Activated CD4-positive, alpha-beta T cell treated with anti-CD3 and anti-CD28 coated beads, Interleukin-2, amount 50 U/mL, for 48 hours (primary cell): ENCODE results near the gene KIAA1755.

Experiments
- DNase-seq, 2 experiments: peaks; one replicate each; pipeline ENCODE4 v3.0.0-alpha.2; 2020

KIAA1755 gene, protein sequence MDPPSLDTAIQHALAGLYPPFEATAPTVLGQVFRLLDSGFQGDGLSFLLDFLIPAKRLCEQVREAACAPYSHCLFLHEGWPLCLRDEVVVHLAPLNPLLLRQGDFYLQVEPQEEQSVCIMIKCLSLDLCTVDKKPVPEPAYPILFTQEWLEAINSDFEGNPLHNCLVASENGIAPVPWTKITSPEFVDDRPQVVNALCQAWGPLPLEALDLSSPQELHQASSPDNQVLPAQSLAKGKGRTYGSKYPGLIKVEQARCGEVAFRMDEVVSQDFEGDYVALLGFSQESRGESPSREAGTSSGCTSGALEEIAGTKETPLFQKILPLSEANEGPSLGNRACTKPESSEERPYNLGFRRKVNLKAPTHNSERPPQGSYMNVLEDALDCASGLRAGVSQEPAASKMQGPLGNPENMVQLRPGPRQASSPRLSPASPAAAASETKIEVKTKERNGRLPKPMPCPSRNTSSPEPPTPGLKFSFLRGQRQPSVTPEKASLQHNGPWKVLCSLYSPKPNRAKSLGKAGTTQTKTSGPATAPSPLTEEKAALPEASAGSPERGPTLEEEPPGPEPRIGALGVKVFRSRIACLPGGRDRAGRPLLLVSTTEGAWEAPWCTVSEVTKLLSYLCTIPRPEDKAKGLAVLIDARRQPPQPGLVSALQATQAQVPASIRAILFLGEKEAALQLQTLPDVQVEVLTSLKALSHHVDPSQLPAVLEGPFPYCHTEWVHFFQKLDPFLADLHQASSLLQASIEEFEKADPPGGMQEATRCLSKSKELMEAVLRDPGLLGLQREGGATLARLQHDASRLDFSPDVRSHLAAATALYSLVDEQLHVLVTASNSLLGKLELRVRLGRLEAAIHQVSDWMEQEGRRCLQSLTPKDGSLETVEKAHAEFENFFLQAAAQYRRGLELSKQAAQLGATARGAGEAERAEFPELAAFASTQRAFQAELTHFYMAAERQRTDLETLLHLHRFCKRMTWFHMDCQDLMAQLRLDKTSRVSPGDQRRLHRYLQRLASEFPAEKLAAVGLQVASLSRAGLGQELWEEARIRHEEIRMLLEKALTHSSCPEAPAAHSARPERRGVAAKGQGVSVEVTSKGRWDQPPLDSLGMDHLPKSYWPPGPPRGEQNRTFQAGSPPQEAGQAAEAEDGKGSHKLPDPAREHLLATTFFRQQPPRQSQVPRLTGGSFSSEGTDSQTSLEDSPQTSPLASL

GRCh38 chr20:38260378-38261053 is at the start of gene KIAA1755:
TSS of gene KIAA1755 (minus strand) at chr20:38260735. CDS start at chr20:38260500, 235 bp downstream.
- no peak for DNase-seq

DNA sequence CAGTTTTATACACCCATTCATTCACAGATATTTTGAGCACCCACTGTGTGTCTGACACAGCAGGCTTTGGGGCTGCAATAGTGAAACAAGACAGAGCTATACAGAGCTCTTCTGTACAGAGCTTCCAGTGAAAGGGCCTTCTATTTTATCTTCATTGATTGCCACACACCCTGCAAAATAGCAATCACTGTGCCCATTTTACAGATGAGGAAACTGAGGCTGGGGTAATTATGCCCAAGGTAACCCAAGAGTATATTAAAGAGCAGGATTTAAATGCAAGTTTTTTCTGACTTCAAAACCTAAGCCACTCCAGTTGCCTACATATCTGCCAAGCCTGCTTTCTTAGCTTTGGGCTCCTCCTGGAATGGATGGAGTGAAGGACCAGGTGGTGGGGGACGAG is 47.9 kb upstream of the KIAA1755 start:
- DNase-seq: no peak

GRCh38 chr20:38308047-38308438 is 47.5 kb upstream of the KIAA1755 start:
- DNase-seq: no peak

DNA sequence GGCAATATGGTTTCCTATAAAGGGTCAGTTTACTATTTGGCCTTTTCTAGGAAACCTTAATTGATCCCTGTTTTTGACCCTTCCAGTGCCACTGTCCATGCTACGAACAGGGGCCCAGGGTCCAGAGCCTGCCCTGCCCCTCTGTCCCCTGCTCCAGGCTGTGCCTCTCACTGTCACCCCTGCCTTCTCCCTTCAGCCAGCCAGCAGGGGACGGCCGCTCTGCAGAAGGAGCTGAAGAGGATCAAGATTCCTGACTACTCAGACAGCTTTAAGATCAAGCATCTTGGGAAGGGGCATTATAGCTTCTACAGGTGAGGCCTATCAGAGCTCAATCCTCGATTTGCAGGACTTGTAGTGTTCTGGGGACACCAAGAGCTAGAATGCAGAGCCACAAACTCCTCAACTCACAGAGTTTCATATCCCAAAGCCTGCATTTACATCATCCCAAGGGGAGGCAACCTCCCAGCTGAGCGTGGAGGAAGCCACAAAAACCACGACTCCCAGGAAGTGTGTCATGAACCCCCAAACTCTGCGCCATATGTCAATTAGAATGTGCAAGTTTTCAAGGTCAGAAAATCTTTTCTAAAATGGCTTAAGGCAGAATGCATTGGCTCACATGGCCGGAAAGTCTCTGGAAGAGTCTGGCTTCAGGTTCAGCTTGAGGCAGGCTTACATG is 47.0 kb upstream of the KIAA1755 start:
- DNase-seq: no peak

DNA sequence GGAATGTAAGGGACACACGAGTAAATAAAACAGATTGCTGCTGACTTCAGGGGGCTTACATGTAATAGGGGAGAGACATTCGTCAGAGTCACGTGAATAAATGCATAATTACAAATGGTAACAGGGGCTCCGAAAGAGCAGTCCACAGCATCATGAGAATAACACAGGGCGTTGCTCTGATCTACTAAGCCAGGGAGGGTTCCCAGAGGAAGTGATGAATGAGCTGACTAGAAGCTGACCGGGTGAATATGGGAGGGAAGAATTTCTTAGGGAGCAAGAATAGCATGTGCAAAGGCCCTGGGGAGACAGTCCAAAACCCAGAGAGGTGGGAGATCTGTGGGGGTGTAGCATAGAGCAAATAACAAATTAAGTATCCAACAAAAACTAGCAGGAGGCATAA is 45.8 kb upstream of the KIAA1755 start:
- DNase-seq: no peak

GRCh38 chr20:38305541-38305940 is 45.0 kb upstream of the KIAA1755 start:
- DNase-seq: no peak

GRCh38 chr20:38304845-38305447 is 44.4 kb upstream of the KIAA1755 start:
- peak; percentile 32 to 41 for DNase-seq

DNA sequence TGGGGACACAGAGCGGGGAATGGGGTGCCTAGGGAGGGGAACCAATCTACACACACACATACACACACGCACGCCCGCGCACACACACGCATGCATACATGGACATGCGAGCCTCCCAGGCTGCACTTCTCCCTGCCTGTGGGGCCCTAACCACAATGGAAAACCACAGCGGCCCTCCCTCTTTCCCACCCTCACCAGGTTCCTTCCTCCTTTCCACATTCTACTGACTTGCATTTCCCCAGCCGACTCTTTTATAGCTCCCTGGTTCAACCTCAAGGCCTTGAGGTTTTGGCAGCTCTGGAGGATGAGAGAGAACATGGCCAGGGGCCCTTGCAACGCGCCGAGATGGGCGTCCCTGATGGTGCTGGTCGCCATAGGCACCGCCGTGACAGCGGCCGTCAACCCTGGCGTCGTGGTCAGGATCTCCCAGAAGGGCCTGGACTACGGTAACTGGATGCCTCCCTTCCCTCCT is 43.4 kb upstream of the KIAA1755 start, which contains the start of gene BPI:
Gene BPI, plus strand, starts transcription at position 249 of the 472 bp plus-strand sequence. Its CDS starts 68 bp downstream, at position 317.
- DNase-seq: peak; percentile 7 to 20

DNA sequence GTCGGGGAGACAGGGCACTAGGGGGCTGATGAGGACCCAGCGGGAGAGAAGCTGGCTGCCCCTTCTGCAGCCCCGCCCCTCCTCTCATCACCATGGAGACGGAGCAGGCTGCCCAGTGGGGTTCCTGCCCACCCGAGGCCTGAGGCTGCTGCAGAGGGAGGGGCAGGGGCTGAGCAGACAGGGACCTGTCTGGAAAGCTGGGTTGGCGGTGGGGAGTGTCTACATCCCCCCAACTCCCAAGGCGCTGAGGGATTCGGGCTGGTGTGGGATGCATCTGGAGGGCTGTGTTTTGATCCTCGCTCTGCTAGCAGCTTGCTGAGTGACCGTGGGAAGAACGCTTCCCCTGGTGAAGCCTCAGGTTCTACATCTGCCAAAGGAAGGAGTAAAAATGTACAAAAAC is 42.3 kb upstream of the KIAA1755 start:
- no peak for DNase-seq

- DNase-seq: peak in 1 of 2 experiments; percentile 4
These were observed 40.8 kb upstream of the KIAA1755 start for GRCh38 chr20:38301309-38301708.

DNA sequence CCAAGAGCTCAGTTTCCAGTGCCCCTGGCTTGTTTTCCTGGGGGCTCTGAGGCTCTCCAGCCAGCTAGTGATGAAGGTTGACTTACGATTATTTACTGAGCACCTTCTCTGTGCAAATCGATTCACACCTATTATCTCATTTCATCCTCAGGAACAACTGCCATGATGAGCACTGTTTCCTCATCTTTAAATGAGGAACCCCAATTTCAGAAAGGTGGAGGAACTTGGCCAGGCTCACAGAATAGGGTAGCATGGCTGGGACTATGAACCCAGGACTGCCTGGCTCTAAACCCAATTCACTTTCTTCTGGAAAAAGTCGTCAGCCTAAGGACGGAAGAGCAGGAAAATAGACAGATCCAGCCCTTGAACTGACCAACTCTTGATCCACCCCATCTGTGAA is 39.9 kb upstream of the KIAA1755 start:
- no peak for DNase-seq

DNA sequence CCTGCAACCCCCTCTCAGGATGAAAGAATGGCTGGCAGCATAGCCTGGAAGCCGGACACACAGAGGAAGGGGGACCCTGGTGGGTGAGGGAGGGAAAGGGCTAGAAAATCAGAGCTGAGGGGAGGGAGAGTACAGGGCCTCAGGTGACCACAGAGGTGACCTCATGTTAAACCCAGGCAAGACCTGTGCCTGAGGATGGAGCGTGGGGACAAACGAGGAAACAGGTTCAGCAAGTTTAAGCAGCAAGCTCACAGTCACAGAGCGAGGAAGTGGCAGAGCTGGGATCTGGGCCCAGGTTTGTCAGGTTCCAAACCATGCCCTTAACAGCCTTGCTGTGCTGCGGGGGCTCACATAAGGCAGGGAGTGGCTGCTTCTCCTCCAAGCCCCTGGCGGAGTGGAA is 39.4 kb upstream of the KIAA1755 start:
- DNase-seq: no peak

- DNase-seq: no peak
These were observed 38.3 kb upstream of the KIAA1755 start for GRCh38 chr20:38298768-38299288.

GRCh38 chr20:38297916-38298674 is 37.6 kb upstream of the KIAA1755 start:
- DNase-seq: no peak

- no peak for DNase-seq
These were observed 35.9 kb upstream of the KIAA1755 start for GRCh38 chr20:38296433-38296832.

- DNase-seq: no peak
These were observed 35.3 kb upstream of the KIAA1755 start for GRCh38 chr20:38295811-38296210.

DNA sequence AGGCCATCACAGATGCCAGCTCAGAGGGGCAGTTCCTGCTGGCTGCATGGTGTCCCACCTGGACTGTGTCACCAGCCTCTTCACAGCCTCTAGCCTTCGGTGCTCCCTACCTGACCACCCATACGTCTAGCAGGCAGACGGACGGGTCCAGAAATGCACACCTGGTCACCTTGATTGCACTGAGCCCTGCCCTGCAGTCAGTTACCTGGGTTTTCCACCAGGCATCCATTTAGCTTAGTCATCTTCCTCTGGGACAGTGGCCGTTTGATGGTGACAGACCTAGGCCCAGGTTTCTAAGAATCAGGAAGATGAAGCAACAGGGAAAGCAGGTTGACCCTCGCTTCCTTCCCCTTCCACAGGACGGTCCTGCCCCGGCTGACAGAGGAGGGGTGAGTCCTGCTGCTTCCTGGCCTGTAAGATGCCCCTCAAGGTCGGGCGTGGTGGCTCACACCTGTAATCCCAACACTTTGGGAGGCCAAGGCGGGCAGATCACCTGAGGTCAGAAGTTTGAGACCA is 33.6 kb upstream of the KIAA1755 start:
- no peak for DNase-seq

- DNase-seq: no peak
These were observed 33.0 kb upstream of the KIAA1755 start for GRCh38 chr20:38293491-38294065.

GRCh38 chr20:38291966-38292365 is 31.4 kb upstream of the KIAA1755 start:
- DNase-seq: no peak
